OCI-M2 (cell line): ENCODE data around the gene NDE1.

Experiments used
- DNase-seq: peaks from one replicate; lab custom pipeline; 2025; ENCODE audit not compliant: unreplicated experiment; lab: John Stamatoyannopoulos, UW

NDE1 gene

DNA sequence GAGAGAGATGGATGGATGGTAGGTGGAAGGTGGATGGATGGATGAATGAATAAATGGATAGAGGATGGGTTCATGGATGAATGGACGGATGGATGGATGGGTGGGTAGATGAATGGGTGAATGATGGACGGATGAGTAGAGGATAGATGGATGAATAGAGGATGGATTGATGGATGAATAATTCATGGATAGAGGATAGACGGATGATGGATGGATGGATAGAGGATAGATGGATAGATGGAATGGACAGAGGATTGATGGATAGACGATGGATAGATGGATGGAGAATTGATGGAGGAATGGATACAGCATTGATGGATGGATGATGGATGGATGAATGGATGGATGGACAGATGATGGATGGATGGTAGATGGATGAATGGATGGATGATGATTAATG, 115.1 kb downstream of the NDE1 start:
- DNase-seq: no peak

DNA sequence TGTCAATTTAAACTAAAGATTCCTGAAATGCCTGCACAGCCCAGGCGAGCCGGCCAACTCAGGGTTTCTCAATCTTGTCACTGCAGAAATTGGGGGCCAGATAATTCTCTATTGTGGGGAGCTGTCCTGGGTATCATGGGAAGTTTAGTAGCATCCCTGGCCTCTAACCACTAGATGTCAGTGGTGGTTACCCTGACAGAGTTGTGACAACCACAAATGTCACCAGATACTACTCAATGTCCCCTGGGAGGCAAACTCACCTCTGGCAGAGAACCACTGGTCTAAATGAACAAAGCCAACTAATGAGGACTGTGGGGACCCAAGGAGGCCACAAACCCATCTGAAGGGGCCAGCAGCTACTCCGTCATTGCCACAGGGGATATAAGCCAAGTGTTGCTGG, 115.8 kb downstream of the NDE1 start:
- DNase-seq: peak; percentile 47

DNA sequence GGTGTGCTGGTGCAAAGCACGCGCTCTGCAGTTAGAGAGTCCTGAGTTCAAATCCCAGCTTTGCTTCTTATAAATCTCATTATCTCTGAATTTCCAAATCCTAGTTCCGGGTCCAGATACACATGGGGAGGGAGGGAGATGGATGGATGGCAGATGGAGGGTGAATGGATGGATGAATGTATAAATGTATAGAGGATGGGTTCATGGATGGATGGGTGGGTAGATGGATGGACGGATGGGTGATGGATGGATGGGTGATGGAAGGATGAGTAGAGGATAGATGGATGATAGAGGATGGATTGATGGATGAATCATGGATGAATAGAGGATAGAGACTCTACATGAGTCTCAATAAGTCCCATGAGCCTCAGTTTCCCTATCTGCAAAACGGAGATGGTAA, 116.9 kb downstream of the NDE1 start:
- DNase-seq: no peak

DNA sequence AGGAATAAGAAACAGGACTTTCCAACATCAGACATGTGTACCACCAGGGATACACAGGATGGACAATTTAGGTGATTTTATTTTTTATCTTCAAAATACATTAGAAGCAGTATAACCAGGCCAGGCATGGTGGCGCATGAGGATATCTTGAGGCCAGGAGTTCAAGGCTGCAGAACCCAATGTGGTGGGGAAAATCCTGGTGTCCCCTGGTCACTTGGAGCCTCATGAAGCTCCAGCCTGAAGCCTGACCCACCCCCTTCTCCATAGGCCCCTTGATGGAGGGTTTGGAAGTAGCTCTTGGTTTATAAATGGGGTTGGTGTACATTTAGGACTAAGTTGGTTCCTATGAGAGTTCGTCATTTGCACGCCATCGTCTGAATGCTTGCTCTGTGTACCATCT, 118.2 kb downstream of the NDE1 start:
- no peak for DNase-seq

DNA sequence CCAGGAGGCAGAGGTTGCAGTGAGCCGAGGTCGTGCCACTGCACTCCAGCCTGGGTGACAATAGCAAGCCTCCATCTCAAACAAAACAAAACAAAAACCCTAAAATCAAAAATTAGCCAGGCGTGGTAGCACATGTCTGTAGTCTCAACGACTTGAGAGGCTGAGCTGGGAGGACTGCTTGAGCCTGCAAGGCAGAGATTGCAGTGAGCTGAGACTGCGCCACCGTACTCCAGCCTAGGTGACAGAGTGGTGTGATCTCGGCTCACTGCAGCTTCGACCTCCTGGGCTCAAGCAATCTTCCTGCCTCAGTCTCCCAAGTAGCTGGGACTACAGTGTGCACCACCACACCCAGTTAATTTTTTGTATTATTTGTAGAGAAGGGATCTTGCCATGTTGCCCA, 119.2 kb downstream of the NDE1 start:
- DNase-seq: no peak

DNA sequence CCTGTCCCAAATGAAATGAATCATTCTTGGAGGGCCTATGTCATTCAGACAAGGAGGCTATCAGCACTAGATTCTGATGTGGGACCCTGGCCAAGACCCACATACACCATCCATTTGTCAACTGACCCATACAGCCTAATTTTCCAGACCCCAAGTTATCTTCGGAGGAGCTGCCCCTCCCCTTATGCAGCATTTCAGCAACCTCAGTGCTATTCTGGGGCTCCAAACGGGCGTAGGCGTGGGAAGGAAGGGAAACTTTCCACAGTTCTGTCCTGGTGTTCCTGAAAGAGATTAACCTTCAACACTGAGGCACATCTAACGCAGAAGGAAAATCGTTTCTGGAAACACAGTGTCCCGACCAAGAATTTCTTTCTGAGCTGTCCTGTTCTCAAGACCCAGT, 120.1 kb downstream of the NDE1 start:
- no peak for DNase-seq

DNA sequence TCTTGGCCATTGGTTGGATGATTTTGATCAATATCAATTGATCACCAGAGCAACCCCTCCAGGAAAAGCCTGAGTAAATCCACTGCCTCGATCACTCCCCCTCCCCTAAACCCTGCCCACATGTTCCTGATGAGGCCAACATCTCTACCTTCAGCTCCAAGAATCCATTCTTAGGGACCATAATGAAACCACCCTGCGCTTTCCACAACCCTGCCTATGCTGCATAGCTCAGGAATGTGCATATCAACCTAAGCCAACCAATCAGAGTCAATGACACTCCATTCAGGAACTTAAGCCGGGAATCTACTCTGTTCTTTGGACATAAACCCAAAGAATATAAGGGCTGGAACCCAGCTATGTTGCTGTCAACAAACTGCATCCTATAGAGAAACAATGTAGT, 120.5 kb downstream of the NDE1 start:
- no peak for DNase-seq

DNA sequence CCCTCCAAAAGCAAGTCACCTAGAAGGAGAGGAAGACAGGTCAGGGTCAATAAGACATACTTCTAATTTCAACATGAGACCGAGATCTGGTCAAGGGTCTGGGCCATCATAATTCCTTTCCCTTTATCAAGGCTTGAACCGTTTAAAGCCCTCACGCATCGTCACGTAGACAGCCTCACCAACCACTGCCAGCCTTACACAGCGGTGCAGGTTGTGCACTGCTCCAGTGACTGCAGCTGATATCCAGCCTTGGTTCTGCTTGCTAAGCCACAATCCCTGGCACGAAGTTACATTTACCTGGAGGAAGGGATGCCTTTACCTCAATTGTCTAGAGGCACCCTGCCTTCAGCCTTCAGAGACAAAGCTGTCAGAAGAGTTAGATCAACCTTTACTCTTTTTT, 121.6 kb downstream of the NDE1 start:
- no peak for DNase-seq

DNA sequence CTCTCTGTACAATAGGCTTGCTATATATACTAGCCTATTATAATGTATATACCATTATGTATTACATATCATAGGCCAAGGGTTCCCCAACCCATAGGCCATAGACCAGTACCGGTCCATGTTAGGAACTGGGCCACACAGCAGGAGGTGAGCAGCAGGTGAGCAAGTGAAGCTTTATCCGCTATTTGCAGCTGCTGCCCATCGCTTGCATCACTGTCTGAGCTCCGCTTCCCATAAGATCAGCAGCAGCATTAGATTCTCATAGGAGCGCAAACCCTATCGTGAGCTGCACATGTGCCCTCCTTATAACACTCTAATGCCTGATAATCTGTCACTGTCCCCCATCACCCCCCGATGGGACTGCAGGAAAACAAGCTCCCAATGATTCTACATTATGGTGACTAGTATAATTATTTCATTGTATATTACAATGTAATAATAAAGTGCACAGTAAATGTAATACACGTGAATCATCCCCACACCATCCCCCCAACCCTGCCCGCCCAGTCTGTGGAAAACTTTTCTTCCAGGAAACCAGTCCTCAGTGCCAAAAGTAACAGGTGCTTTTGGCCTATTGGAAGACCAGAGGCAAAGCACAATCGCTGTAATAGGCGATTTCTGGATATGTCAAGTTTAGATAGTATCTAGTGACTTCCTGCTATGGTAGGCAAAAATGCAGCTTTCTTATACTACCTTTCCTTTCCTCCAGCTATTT, 122.7 kb downstream of the NDE1 start:
- DNase-seq: no peak

DNA sequence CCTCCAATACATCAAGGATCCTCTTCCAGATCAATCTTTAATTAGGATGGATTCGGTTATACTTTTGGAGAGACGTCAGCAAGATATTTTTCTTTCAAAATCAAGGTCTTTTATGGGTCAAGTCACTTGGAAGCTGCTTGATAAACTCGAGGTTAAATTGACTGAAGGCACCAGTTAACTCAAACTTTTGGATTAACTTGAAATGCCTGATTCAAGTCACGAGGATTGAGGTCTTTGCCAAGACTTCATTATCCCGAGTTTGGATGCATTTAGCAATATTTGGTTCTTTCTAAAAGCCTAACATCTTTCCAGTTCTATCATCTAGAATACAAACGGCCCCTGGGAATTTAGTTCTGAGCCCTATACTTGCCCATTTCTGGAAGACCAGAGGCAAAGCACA, 123.9 kb downstream of the NDE1 start:
- DNase-seq: no peak

DNA sequence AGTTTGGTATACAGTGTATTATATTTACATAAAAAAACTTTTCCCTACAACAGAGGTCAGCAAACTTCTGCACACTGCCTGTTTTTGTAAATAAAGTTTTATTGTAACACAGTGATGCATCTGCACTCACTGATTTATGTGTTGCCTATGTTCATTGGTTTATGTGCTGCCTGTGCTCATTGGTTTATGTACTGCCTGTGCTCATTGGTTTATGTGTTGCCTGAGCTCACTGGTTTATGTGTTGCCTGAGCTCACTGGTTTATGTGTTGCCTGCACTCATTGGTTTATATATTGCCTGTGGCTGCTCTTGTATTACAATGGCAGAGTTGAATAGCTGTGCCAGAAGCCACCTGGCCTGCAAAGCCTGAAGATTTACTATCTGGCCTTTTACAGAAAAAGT, 125.2 kb downstream of the NDE1 start:
- no peak for DNase-seq

DNA sequence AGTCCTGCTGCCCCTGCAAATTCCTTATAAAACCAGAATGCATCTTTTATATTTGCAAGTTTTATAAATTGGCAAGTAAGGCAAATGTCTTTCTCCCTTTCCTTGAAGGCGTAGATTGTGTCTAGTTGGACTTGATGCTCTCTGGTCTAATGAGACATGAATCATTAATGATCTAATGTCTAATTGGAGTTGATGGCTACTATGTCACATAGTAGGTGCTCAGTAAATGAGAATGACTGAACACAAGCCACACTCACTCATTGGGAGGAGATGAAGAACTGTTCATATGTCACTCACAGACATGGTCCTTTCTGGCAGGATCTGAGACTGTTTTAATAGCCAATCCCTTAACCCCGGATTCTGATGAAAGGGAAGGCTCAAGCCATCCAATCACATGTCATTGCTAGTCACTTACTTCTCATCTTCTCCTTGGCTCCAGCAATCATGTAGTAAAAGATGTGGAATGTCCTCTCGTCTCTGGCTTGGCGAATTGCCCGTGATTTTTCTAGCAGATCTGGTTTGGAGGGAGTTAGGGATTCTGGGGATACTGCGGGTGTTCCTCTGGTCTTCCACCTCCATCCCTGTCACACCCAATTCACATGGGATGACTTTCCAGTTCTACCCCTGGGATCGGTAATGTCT, 125.7 kb downstream of the NDE1 start:
- DNase-seq: no peak
